H1 (cell line): ENCODE results near the gene BRINP3.

Experiments
- ATF3 ChIP-seq: IDR thresholded peaks from 2 replicates; pipeline ENCODE4 v1.6.1; 2011; ENCODE audit warnings: low read depth, mild to moderate bottlenecking, low read length; ENCODE audit not compliant: insufficient read depth
- CEBPB ChIP-seq: IDR thresholded peaks from 2 replicates; pipeline ENCODE4 v1.6.1; 2012; ENCODE audit warnings: low read depth, low read length
- CTCF ChIP-seq, 3 experiments: IDR thresholded peaks; 1 replicate in 2 of 3; 2 replicates in 1 of 3; pipeline versions ENCODE4 v1.5.1 to v1.6.1; 2011; ENCODE audit warnings: low read length in 3 of 3, mild to moderate bottlenecking in 3 of 3, inconsistent platforms in 2 of 3, low read depth in 1 of 3, moderate library complexity in 1 of 3; ENCODE audit not compliant: insufficient read depth in 1 of 3; ENCODE audit errors: control extremely low read depth in 1 of 3
- EP300 ChIP-seq, 2 experiments: IDR thresholded peaks; 1 replicate in 1 of 2; 2 replicates in 1 of 2; pipeline ENCODE4 v1.6.1; 2011 to 2012; ENCODE audit warnings: low read depth in 2 of 2, low read length in 2 of 2, mild to moderate bottlenecking in 2 of 2, borderline replicate concordance in 1 of 2, inconsistent platforms in 1 of 2, moderate library complexity in 1 of 2
- EZH2 ChIP-seq: fragments of 200-600 bp; sonication (generic); IDR thresholded peaks from 2 replicates; pipeline ENCODE4 v1.7.1; 2012; ENCODE audit warnings: low read depth, mild to moderate bottlenecking, moderate library complexity, low read length, inconsistent platforms; ENCODE audit not compliant: severe bottlenecking
- HDAC2 ChIP-seq, 2 experiments: fragments of 300-600 bp in 1 of 2; sonication (generic) in 1 of 2; IDR thresholded peaks; 2 replicates each; pipeline ENCODE4 v1.6.1; 2011 to 2012; ENCODE audit warnings: low read depth in 2 of 2, low read length in 2 of 2, mild to moderate bottlenecking in 2 of 2, moderate library complexity in 2 of 2, borderline replicate concordance in 1 of 2, inconsistent platforms in 1 of 2
- POLR2A ChIP-seq, 2 experiments: IDR thresholded peaks; 1 replicate in 1 of 2; 2 replicates in 1 of 2; pipeline ENCODE4 v1.6.1; 2011; ENCODE audit warnings: low read depth in 2 of 2, low read length in 2 of 2, mild to moderate bottlenecking in 2 of 2; ENCODE audit errors: control extremely low read depth in 1 of 2
- RFX5 ChIP-seq: IDR thresholded peaks from 2 replicates; pipeline ENCODE4 v1.6.1; 2011; ENCODE audit warnings: low read depth, low read length, improper control_type of control experiment, borderline replicate concordance
- SIX5 ChIP-seq: IDR thresholded peaks from 2 replicates; pipeline ENCODE4 v1.6.1; 2011; ENCODE audit warnings: mild to moderate bottlenecking, low read depth, low read length
- SP2 ChIP-seq: IDR thresholded peaks from 2 replicates; pipeline ENCODE4 v1.6.1; 2012; ENCODE audit warnings: mild to moderate bottlenecking, low read length, inconsistent platforms
- TAF1 ChIP-seq: IDR thresholded peaks from 2 replicates; pipeline ENCODE4 v1.6.1; 2011; ENCODE audit warnings: mild to moderate bottlenecking, low read depth, low read length
- USF2 ChIP-seq: IDR thresholded peaks from 2 replicates; pipeline ENCODE4 v1.6.1; 2011; ENCODE audit warnings: low read length, improper control_type of control experiment
- YY1 ChIP-seq: IDR thresholded peaks from 2 replicates; pipeline ENCODE4 v1.6.1; 2011; ENCODE audit warnings: low read depth, mild to moderate bottlenecking, low read length
- ZNF274 ChIP-seq: IDR thresholded peaks from 2 replicates; pipeline ENCODE4 v1.7.0; 2012; ENCODE audit warnings: low read length, borderline replicate concordance; ENCODE audit errors: extremely low read depth

GRCh38 chr1:190126728-190127127 is 350.9 kb downstream of the BRINP3 start:
- TF ChIP-seq ZNF274 = no peak
- TF ChIP-seq YY1 = no peak
- no peak for TF ChIP-seq CTCF (IDR thresholded peaks at IDR 0.05; ENCODE audit: control extremely low read depth in 1 of 3, insufficient read depth in 1 of 3, low read depth in 1 of 3, low read length in 3 of 3)
- no peak for TF ChIP-seq POLR2A (IDR thresholded peaks at IDR 0.05; ENCODE audit: control extremely low read depth in 1 of 2, low read depth in 2 of 2, low read length in 2 of 2)
- no peak for TF ChIP-seq SP2
- no peak for TF ChIP-seq CEBPB
- no peak for TF ChIP-seq USF2
- TF ChIP-seq RFX5 = no peak
- no peak for TF ChIP-seq HDAC2 (IDR thresholded peaks at IDR 0.05; ENCODE audit: borderline replicate concordance in 1 of 2, low read depth in 2 of 2, low read length in 2 of 2)
- no peak for TF ChIP-seq ATF3
- TF ChIP-seq EZH2 = no peak
- no peak for TF ChIP-seq EP300 (IDR thresholded peaks at IDR 0.05; ENCODE audit: borderline replicate concordance in 1 of 2, low read depth in 2 of 2, low read length in 2 of 2)
- no peak for TF ChIP-seq TAF1
- no peak for TF ChIP-seq SIX5
